Body of pancreas (tissue), 4 donors: ENCODE data around the gene CADM3.

ENCODE experiments used
- POLR2A ChIP-seq, 3 donors: fragments of 450-650 bp; IDR thresholded peaks; one replicate each; pipeline ENCODE4 v1.6.1; 2016; ENCODE audit warnings: antibody characterized with exemption in 3 of 3, mild to moderate bottlenecking in 2 of 3
- TF ChIP-seq, protein P1 (sequence below), 7 experiments: fragments of 450-650 bp in 4 of 7; fragments of 200-600 bp in 3 of 7; sonication (generic) in 3 of 7; IDR thresholded peaks; one replicate each; pipeline ENCODE4 v1.5.1; 2016 to 2019; ENCODE audit warnings: antibody characterized with exemption in 7 of 7

DNA sequence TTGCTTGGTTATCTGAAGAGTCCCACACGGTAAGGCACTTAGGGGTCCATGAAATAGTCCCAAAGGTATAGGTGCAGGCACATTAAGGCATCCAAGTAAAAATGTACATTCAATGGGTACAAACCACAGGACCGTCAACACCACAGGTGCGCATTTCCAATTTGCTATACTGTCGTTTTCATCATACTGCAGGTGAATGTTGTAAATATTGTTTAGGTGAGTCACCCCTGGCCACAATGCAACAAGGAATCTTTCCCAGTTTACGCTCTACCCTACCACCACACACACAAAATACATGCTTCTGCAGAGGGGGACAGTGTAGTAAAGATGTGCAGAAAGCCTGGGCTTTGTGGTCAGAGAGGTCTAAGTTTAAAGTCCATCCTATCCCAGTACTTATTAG lies 13.7 kb downstream of the CADM3 start:
- TF ChIP-seq, protein P1, sequence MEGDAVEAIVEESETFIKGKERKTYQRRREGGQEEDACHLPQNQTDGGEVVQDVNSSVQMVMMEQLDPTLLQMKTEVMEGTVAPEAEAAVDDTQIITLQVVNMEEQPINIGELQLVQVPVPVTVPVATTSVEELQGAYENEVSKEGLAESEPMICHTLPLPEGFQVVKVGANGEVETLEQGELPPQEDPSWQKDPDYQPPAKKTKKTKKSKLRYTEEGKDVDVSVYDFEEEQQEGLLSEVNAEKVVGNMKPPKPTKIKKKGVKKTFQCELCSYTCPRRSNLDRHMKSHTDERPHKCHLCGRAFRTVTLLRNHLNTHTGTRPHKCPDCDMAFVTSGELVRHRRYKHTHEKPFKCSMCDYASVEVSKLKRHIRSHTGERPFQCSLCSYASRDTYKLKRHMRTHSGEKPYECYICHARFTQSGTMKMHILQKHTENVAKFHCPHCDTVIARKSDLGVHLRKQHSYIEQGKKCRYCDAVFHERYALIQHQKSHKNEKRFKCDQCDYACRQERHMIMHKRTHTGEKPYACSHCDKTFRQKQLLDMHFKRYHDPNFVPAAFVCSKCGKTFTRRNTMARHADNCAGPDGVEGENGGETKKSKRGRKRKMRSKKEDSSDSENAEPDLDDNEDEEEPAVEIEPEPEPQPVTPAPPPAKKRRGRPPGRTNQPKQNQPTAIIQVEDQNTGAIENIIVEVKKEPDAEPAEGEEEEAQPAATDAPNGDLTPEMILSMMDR (IDR thresholded peaks at IDR 0.05) = no peak
- no peak for TF ChIP-seq POLR2A (IDR thresholded peaks at IDR 0.05)
